Mammary epithelial cell (primary cell): Measurements from ENCODE around the gene TICAM2.

Experiments used
- EZH2 ChIP-seq: IDR thresholded peaks from 2 replicates; pipeline ENCODE4 v1.6.1; 2012; ENCODE audit warnings: low read length, inconsistent platforms, borderline replicate concordance
- TF ChIP-seq, protein P1 (sequence below), 2 donors: IDR thresholded peaks in 1 of 2; conservative IDR thresholded peaks in 1 of 2; 2 replicates each; pipeline ENCODE4 v1.5.1; 2011 to 2012; ENCODE audit warnings: inconsistent platforms in 2 of 2, low read length in 2 of 2, mild to moderate bottlenecking in 2 of 2, control low read depth in 1 of 2, low read depth in 1 of 2; ENCODE audit not compliant: insufficient read depth in 1 of 2; ENCODE audit errors: extremely low read depth in 1 of 2

DNA sequence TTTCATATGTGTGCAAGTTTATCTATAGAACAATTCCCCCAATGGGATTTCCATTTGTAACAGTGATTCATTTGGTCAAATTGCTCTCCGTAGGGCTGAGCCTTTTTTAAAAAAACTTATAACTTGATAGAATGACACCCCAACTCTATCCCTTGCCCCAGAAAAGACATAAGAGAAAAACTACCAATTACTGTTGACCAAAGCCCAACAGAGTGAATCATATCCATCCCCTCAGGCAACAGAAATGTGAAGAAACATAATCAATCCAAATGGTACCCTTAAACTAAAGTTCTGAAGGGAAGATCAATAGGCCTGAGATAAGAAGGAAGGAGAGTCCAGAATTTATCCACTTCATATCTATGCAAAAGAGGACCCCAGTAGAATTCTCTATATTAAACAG, 17.8 kb downstream of the TICAM2 start:
- TF ChIP-seq, protein P1, sequence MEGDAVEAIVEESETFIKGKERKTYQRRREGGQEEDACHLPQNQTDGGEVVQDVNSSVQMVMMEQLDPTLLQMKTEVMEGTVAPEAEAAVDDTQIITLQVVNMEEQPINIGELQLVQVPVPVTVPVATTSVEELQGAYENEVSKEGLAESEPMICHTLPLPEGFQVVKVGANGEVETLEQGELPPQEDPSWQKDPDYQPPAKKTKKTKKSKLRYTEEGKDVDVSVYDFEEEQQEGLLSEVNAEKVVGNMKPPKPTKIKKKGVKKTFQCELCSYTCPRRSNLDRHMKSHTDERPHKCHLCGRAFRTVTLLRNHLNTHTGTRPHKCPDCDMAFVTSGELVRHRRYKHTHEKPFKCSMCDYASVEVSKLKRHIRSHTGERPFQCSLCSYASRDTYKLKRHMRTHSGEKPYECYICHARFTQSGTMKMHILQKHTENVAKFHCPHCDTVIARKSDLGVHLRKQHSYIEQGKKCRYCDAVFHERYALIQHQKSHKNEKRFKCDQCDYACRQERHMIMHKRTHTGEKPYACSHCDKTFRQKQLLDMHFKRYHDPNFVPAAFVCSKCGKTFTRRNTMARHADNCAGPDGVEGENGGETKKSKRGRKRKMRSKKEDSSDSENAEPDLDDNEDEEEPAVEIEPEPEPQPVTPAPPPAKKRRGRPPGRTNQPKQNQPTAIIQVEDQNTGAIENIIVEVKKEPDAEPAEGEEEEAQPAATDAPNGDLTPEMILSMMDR (conservative IDR thresholded peaks at IDR 0.05 in 1 of 2, IDR thresholded peaks at IDR 0.05 in 1 of 2; ENCODE audit: extremely low read depth in 1 of 2, insufficient read depth in 1 of 2, low read depth in 1 of 2, low read length in 2 of 2): no peak
- no peak for TF ChIP-seq EZH2
